ENCODE results near the gene SLC39A13. TPM values are rescaled to one million over a fixed set of nuclear protein-coding genes. Genes with fewer than 3 reads are reported as not detected.

SLC39A13 gene
- polyA plus RNA-seq, 3 donors: 4.8 to 27.4 (median 5.9) TPM

DNA sequence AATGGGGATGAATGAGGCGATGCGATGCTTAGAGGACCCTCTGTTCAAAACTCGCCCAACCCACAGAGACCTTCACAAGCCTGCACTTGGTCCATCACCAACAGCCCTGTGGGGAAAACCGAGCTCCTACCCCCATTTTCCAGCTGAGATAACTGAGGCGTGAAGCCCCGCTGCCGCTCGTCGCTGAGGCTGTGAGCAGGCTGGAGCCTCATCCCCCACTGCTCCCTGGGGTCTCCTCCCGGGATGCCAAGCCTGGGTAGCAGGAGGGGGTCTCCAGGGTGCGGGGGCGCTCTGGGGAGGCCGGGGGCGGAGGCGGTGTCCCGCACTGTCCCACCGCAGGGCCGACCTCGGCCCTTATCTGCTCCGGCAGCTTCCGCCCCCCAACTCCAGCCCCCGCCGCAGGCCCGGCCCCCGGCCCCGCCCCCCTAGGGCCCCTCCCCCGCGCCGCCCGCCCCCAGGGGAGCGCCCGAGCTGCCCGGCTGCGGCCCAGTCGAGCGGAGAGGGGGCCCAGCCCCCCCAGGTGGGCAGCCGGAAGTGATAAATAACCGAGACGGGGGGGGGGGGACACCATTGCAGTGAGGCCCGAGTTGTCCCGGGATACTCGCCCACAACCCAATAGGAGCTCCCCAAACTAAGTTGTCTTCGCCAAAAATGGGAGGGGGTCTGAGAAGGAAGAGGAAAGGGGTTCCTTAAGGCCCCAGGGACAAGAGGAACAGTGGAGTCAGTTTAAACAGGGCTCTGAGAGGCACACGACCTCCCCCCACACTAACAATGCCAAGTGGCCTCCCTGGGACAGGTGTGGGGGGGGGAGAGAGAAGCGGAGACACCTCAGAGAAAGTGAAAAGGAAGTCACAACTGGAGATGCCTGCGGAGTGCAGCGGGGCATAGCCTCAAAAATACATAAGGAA is 8.3 kb upstream of the SLC39A13 start:
- Histone ChIP-seq H3K4me2 (replicated peaks; ENCODE audit: extremely low read depth, low read length, poor library complexity, severe bottlenecking) (peak overlapping the region; percentile 65), H3K9me3 (replicated peaks in 1 of 2; ENCODE audit: control insufficient read depth in 1 of 2, insufficient read depth in 1 of 2, low read length in 2 of 2) (no peaks in the 10 kb centered on the region), H3K79me2 (ENCODE audit: insufficient read depth, low read length) (peaks cover 19% of the 10 kb centered on the region), H3K27me3 (ENCODE audit: control insufficient read depth in 2 of 2, insufficient read depth in 2 of 2, low read length in 2 of 2) (no peaks in the 10 kb centered on the region), H3K27ac (ENCODE audit: low read depth in 1 of 2, low read length in 2 of 2) (peak overlapping the region; percentile 71 to 80), H3K9ac (ENCODE audit: insufficient read depth, low read length, poor library complexity, severe bottlenecking) (peak overlapping the region; percentile 70), H2AFZ (ENCODE audit: insufficient read depth, low read depth, low read length, poor library complexity, severe bottlenecking) (peak overlapping the region; percentile 43), H3K36me3 (replicated peaks in 1 of 2; ENCODE audit: control insufficient read depth in 1 of 2, insufficient read depth in 2 of 2, low read length in 2 of 2) (no peaks in the 10 kb centered on the region), H3K4me3 (replicated peaks in 1 of 3; ENCODE audit: low read depth in 2 of 3, low read length in 3 of 3) (peak overlapping the region; percentile 14 to 71 (median 33)), H4K20me1 (ENCODE audit: insufficient read depth, low read length) (no peaks in the 10 kb centered on the region), H3K4me1 (ENCODE audit: control insufficient read depth in 1 of 2, insufficient read depth in 2 of 2, low read length in 2 of 2) (peaks cover 49 to 61% of the 10 kb centered on the region in 2 donors)
- DNase-seq: peak in 1 of 3 donors; percentile 4
- Mint-ChIP-seq H3K4me1 (peaks cover 52% of the 10 kb centered on the region), H3K4me3 (peak overlapping the region; percentile 70 to 88), H3K36me3 (no peaks in the 10 kb centered on the region), H3K27me3 (ENCODE audit: low read depth in 3 of 3) (peaks cover 0 to 2% (median 1%) of the 10 kb centered on the region in 3 donors), H3K27ac (peak overlapping the region; percentile 86 to 96 (median 91)), H3K9me3 (no peaks in the 10 kb centered on the region)
- TF ChIP-seq, protein P1, sequence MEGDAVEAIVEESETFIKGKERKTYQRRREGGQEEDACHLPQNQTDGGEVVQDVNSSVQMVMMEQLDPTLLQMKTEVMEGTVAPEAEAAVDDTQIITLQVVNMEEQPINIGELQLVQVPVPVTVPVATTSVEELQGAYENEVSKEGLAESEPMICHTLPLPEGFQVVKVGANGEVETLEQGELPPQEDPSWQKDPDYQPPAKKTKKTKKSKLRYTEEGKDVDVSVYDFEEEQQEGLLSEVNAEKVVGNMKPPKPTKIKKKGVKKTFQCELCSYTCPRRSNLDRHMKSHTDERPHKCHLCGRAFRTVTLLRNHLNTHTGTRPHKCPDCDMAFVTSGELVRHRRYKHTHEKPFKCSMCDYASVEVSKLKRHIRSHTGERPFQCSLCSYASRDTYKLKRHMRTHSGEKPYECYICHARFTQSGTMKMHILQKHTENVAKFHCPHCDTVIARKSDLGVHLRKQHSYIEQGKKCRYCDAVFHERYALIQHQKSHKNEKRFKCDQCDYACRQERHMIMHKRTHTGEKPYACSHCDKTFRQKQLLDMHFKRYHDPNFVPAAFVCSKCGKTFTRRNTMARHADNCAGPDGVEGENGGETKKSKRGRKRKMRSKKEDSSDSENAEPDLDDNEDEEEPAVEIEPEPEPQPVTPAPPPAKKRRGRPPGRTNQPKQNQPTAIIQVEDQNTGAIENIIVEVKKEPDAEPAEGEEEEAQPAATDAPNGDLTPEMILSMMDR (IDR thresholded peaks at IDR 0.05): no peak
- intact Hi-C loops (cut with micrococcal nuclease): no loop called here
- WGBS (ENCODE audit: insufficient coverage): 22% methylated on average over 10 of the region's 47 CpGs

DNA sequence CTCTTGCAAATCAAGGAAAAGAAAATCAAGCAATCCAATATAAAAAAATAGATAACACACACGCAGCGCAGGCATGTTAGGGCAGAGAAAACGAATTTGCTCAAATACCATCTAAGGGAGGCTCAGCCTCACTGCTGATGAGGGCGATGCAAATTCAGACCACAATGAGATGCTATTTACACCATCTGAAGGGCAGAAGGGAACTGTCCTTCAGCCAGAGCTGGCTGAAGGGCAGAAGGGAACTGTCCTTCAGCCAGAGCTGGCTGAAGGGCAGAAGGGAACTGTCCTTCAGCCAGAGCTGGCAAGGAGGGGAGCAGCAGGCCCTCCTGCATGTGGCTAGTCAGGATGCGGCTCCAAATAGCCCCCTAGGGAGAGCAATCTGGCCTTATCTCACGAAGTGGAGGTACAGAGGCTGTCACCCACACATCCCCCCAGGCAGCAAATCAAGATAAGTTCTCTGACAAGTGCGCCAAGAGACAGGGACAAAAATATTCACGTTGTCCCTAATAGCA is 7.6 kb upstream of the SLC39A13 start:
- peak overlapping the region; percentile 70 to 88 for H3K4me3 Mint-ChIP-seq
- intact Hi-C loops (cut with micrococcal nuclease): no loop called here
- Histone ChIP-seq H3K4me3 (replicated peaks in 1 of 3; ENCODE audit: low read depth in 2 of 3, low read length in 3 of 3) (peak overlapping the region; percentile 2 to 71 (median 33)), H3K4me2 (replicated peaks; ENCODE audit: extremely low read depth, low read length, poor library complexity, severe bottlenecking) (peak overlapping the region; percentile 65), H4K20me1 (ENCODE audit: insufficient read depth, low read length) (no peaks in the 10 kb centered on the region), H3K27ac (ENCODE audit: low read depth in 1 of 2, low read length in 2 of 2) (peak overlapping the region; percentile 71 to 74), H3K9ac (ENCODE audit: insufficient read depth, low read length, poor library complexity, severe bottlenecking) (peak overlapping the region; percentile 70), H3K9me3 (replicated peaks in 1 of 2; ENCODE audit: control insufficient read depth in 1 of 2, insufficient read depth in 1 of 2, low read length in 2 of 2) (no peaks in the 10 kb centered on the region), H2AFZ (ENCODE audit: insufficient read depth, low read depth, low read length, poor library complexity, severe bottlenecking) (peak overlapping the region; percentile 43), H3K79me2 (ENCODE audit: insufficient read depth, low read length) (peaks cover 12% of the 10 kb centered on the region), H3K27me3 (ENCODE audit: control insufficient read depth in 2 of 2, insufficient read depth in 2 of 2, low read length in 2 of 2) (no peaks in the 10 kb centered on the region), H3K36me3 (replicated peaks in 1 of 2; ENCODE audit: control insufficient read depth in 1 of 2, insufficient read depth in 2 of 2, low read length in 2 of 2) (no peaks in the 10 kb centered on the region), H3K4me1 (ENCODE audit: control insufficient read depth in 1 of 2, insufficient read depth in 2 of 2, low read length in 2 of 2) (peaks cover 42 to 55% of the 10 kb centered on the region in 2 donors)
- TF ChIP-seq, protein P1 (IDR thresholded peaks at IDR 0.05): no peak
- H3K9me3 Mint-ChIP-seq: no peaks in the 10 kb centered on the region
- peaks cover 0 to 2% (median 1%) of the 10 kb centered on the region in 3 donors for H3K27me3 Mint-ChIP-seq (ENCODE audit: low read depth in 3 of 3)
- H3K4me1 Mint-ChIP-seq: peaks cover 48% of the 10 kb centered on the region
- no peaks in the 10 kb centered on the region for H3K36me3 Mint-ChIP-seq
- H3K27ac Mint-ChIP-seq: peak overlapping the region; percentile 86 to 96 (median 91)
- WGBS (ENCODE audit: insufficient coverage): 0% methylated on average over 1 of the region's 8 CpGs
- peak in 1 of 3 donors; percentile 44 for DNase-seq
